ENCODE measurements around the gene CYP2D6. TPM values are rescaled to one million over a fixed set of nuclear protein-coding genes. Genes with fewer than 3 reads are reported as not detected.
"Not testable (repeated sequence)": the region's sequence is repeated elsewhere in the genome, so short reads cannot be mapped to it uniquely, and the experiment has no call there.

CYP2D6 gene
- total and polyA plus RNA-seq, 3 donors from 2014 or later: 0.54 to 2.0 (median 1.4) TPM

DNA sequence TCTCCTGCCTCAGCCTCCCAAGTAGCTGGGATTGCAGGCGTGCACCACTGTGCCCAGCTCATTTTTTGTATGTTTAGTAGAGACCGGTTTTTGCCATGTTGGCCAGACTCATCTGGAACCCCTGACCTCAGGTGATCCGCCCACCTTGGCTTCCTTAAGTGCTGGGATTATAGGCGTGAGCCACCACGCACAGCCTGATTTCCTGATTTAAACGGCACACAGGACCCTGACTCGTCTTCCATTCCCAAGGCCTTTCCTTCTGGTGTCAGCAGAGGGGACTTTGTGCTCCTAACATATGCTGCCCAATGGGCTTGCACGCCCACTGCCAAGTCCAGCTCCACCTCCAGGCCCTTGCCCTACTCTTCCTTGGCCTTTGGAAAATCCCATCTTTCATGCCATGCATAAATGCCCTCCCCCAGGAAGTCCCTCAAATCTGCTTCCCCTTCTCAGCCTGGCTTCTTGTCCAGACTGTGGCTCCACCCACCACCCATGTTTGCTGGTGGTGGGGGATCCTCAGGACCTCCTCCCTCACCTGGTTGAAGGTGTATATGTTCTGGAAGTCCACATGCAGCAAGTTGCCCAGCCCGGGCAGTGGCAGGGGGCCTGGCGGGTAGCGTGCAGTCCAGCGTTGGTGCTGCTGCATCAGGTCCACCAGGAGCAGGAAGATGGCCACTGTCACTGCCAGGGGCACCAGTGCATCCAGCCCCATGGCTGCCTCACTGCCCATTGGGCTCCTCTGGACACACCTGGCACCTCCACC is 23.9 kb upstream of the CYP2D6 start:
- no peak for DNase-seq
- 90 to 97% methylated on average over 11 to 12 of the region's 12 CpGs for WGBS, 2 donors
- TF ChIP-seq POLR2A (IDR thresholded peaks at IDR 0.05) (no peak), CTCF (IDR thresholded peaks at IDR 0.05) (no peak)
- no peaks in the 10 kb centered on the region for H3K36me3 ChIP-seq (ENCODE audit: low read depth, missing control alignments)
- no peaks in the 10 kb centered on the region for H3K9me3 ChIP-seq
- no peak overlapping the region for H3K4me3 ChIP-seq
- no peak overlapping the region for H3K27ac ChIP-seq
- no peaks in the 10 kb centered on the region for H3K4me1 ChIP-seq
- intact Hi-C loops (cut with DNase I; ENCODE audit: low total_unique reads): no loop called here
- no peaks in the 10 kb centered on the region for H3K27me3 ChIP-seq

- Histone ChIP-seq H3K4me3 (peak overlapping the region; percentile 12 to 36), H3K4me1 (no peaks in the 10 kb centered on the region), H3K9me3 (no peaks in the 10 kb centered on the region), H3K27me3 (no peaks in the 10 kb centered on the region), H3K27ac (no peak overlapping the region), H3K36me3 (ENCODE audit: low read depth, missing control alignments) (no peaks in the 10 kb centered on the region)
- TF ChIP-seq POLR2A (IDR thresholded peaks at IDR 0.05): no peak
- intact Hi-C loops (cut with DNase I; ENCODE audit: low total_unique reads): no loop called here
- WGBS, 2 donors: 40 to 68% methylated on average over 41 to 42 of the region's 42 CpGs
- DNase-seq: no peak
Measured at GRCh38 chr22:42152661-42153270, 22.2 kb upstream of the CYP2D6 start.

- no peaks in the 10 kb centered on the region for H3K9me3 ChIP-seq
- no peaks in the 10 kb centered on the region for H3K36me3 ChIP-seq (ENCODE audit: low read depth, missing control alignments)
Measured at GRCh38 chr22:42151924-42152635, 21.5 kb upstream of the CYP2D6 start.

DNA sequence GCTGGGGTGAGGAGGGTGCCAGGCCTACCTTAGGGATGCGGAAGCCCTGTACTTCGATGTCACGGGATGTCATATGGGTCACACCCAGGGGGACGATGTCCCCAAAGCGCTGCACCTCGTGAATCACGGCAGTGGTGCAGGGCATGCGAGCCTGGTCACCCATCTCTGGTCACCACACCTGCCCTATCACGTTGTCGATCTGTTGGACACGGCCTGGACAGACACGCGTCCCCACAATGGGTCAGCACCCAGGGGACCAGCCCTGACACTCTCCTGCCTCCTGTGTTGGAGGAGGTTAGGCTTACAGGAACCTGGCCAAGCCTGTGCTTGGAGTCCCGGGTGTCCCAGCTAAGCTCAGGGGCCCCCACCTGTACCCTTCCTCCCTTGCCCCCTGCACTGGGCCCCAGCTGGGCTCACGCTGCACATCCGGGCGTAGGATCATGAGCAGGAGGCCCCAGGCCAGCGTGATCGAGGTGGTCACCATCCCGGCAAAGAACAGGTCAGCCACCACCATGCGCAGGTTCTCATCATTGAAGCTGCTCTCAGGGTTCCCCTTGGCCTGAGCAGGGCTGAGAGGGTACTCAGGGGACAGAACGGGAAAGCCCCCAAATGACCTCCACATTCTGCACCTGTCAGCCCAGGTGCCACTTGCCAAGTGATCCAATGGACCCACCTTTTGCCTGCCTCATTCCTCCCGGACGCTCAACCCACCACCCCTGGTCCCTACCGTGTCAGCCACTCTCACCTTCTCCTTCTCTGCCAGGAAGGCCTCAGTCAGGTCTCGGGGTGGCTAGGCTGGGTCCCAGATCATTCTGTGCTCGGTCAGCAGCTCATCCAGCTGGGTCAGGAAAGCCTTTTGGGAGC is 20.3 kb upstream of the CYP2D6 start:
- Histone ChIP-seq H3K9me3 (no peaks in the 10 kb centered on the region), H3K4me1 (no peaks in the 10 kb centered on the region), H3K36me3 (ENCODE audit: low read depth, missing control alignments) (no peaks in the 10 kb centered on the region), H3K4me3 (no peak overlapping the region), H3K27me3 (no peaks in the 10 kb centered on the region), H3K27ac (no peak overlapping the region)
- WGBS, 2 donors: 91 to 100% methylated on average over 5 to 27 of the region's 27 CpGs
- no peak for TF ChIP-seq CTCF (IDR thresholded peaks at IDR 0.05)
- no peak for TF ChIP-seq POLR2A (IDR thresholded peaks at IDR 0.05)
- intact Hi-C loops (cut with DNase I; ENCODE audit: low total_unique reads): no loop called here
- DNase-seq: no peak

More at GRCh38 chr22:42151924-42152635, 21.5 kb upstream of the CYP2D6 start:
- TF ChIP-seq CTCF (IDR thresholded peaks at IDR 0.05) (no peak), POLR2A (IDR thresholded peaks at IDR 0.05) (no peak)
- 61 to 68% methylated on average over 20 to 43 of the region's 43 CpGs for WGBS, 2 donors
- Histone ChIP-seq H3K27ac (no peak overlapping the region), H3K4me1 (no peaks in the 10 kb centered on the region), H3K27me3 (no peaks in the 10 kb centered on the region), H3K4me3 (peak overlapping the region; percentile 12 to 36)
- intact Hi-C loops (cut with DNase I; ENCODE audit: low total_unique reads): no loop called here
- DNase-seq: no peak

DNA sequence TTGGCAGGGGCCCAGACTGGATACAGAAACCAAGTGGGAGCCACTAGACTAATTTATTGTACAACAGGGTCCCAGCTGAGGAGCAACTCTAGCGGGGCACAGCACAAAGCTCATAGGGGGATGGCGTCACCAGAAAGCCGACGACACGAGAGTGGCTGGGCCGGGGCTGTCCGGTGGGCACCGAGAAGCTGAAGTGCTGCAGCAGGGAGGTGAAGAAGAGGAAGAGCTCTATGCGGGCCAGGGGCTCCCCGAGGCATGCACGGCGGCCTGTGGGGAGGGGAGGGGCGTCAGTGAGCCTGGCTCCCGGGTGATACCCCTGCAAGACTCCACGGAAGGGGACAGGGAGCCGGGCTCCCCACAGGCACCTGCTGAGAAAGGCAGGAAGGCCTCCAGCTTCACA is 19.2 kb upstream of the CYP2D6 start:
- H3K4me1 ChIP-seq; H3K27ac ChIP-seq; H3K9me3 ChIP-seq; H3K36me3 ChIP-seq (ENCODE audit: low read depth, missing control alignments); intact Hi-C loops (cut with DNase I; ENCODE audit: low total_unique reads); H3K27me3 ChIP-seq; H3K4me3 ChIP-seq; DNase-seq: not testable (repeated sequence)
- WGBS, 2 donors: 96% methylated on average over 8 to 16 of the region's 16 CpGs
